IPS-18c (cell line): ENCODE data around the gene CYTH4.

Experiments
- H3K4me3 ChIP-seq: 2 replicates; pipeline ENCODE4 v1.7.0; 2013; ENCODE audit warnings: low read depth, mild to moderate bottlenecking, low read length, moderate library complexity; ENCODE audit not compliant: insufficient read depth
- H3K9me3 ChIP-seq: one replicate; pipeline ENCODE4 v1.6.1; 2013; ENCODE audit warnings: mild to moderate bottlenecking, low read length, moderate library complexity; ENCODE audit not compliant: control insufficient read depth, insufficient read depth

Gene CYTH4

DNA sequence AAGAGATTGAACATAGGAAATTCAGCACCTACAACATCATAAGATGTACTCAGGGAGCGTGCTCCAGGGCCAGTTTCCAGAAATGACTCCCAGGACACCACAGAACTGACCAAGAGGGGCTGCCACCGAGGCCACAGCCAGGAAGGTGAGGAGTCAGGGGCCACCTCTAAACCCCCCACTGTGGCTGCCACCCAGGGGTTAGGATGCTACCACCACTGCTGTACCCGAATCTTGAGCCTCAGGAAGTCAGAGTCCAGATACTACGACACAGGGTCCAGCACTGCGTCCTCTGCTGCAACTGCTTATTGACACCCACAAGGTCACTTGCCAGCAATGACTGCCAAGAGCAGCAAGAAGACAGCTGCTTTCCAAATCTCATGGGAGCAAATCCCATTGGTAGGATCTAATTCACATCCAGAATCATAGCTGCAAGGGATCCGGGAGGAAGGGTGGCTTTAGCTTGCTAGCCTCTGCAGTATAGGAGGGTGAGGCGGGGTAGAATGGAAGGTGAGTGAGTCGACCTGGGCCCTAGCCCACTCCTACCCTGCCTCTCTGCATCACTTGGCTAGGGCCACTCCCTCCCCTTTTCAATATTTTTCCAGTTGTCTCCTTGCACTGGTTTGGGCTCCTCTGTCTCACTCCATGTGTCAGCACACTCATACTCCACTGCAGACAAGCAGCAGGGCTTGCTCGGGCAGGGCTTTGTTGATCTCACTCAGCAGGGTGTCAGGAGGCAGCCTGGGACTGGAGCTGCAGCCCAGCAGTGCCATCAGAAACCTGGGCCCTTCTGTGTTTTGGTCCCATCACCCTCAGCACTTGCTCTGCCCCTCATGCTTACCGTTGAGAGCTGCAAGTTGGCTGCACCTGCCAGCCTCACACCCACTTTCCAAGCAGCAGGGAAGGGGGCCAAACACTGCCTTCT lies 18.1 kb upstream of the CYTH4 start:
- H3K9me3 ChIP-seq: no peaks in the 10 kb centered on the region

GRCh38 chr22:37266581-37267134 lies 15.7 kb upstream of the CYTH4 start:
- no peaks in the 10 kb centered on the region for H3K9me3 ChIP-seq
- no peak overlapping the region for H3K4me3 ChIP-seq

More for the DNA sequence above, 18.1 kb upstream of the CYTH4 start:
- H3K4me3 ChIP-seq: no peak overlapping the region

GRCh38 chr22:37267135-37267587 lies 15.1 kb upstream of the CYTH4 start:
- no peaks in the 10 kb centered on the region for H3K9me3 ChIP-seq
- no peak overlapping the region for H3K4me3 ChIP-seq

GRCh38 chr22:37267661-37268413 lies 14.5 kb upstream of the CYTH4 start:
- H3K4me3 ChIP-seq: no peak overlapping the region
- H3K9me3 ChIP-seq: no peaks in the 10 kb centered on the region

DNA sequence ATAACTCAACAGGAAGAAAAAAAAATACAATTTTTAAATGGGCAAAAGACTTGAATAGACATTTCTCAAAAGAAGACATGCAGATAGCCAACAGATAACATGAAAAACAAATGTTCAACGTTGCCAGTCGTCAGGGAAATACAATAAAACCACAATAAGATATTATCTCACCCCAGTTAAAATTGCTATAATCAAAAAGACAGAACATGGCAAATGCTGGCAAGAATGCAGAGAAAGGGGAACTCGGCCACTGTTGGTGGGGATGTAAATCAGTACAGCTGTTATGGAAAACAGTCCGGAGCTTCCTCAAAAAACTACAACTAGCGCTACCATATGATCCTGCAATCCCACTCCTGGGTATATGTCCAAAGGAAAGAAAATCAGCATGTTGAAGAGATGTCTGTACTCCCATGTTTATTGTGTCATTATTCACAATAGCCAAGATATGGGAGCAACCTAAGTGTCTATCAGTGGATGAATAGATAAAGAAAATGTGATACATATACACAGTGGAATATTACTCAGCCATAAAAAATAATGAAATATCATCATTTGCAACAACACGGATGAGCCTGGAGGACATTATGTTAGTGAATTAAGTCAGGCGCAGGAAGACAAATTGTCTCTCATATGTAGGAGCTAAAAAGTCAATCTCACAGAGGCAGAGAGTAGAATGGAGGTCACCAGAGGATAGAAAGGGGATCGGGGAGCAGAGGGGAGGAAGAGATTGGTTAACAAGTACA lies 12.2 kb upstream of the CYTH4 start:
- Histone ChIP-seq H3K9me3 (no peaks in the 10 kb centered on the region), H3K4me3 (no peak overlapping the region)

DNA sequence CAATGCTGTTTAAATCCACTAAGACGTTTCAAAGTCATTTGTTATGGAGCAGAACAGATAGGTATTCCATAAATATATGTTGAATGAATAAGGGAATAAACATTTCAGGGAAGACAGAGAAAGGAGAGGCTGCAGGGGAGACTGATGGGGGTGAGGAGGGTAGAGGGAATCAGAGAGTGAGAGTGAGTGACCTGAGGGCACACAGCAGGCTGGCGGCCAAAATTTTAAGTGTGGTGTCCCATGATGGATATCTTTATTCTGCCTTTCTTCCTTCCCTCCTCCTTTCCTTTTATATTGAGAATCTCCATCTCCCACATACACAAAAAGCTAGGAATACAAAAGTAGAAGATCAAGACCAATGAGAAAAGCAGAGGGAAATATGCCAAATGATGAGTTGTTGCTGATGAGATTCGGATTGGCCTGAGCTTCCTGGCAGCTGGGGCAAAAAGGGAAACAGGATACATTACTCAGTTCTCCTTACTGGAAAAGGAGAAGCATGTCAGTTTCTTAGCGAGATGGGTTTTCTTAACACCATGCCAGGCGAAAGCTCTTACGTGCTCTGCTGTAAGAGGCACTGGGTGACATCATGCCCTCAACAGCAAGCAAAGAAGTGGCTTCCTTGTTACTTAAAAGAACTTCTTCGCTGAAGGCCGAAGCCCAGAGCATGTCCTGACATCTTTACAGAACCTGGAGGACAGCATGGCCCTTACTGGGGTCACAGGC lies 11.2 kb upstream of the CYTH4 start:
- no peaks in the 10 kb centered on the region for H3K9me3 ChIP-seq
- H3K4me3 ChIP-seq: no peak overlapping the region

DNA sequence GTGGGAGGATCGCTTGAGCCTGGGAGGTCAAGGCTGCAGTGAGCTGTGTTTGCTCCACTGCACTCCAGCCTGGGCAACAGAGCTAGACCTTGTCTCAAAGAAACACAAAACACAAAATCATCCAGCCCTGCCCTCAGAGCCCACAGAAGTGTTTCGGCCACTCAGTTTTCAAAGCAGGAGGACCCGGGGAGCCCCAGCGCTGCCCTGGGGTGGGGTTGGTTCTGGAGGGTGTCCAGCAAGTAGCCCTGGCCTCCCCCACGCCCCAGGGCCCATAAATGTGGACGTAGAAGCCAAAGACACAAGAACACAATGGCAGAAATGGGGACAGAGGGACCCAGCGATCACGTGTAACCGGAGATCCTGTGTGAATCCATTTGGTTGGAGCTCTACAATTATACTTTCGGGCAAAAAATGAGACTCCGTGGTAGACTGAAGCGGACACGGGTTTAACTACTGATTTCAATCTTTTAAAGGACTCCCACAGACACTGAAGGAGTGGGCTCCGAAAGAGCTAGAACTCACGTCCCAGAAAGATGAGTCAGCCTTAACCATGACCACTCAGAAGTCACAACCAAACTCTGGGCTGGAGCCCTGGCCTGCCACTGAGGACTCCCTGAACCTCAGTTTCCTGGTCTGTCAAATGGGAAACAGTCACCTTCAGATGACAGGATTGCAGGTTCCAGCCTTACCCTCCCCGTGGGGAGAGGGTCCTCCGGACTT lies 9.0 kb upstream of the CYTH4 start:
- H3K9me3 ChIP-seq: no peaks in the 10 kb centered on the region
- H3K4me3 ChIP-seq: no peak overlapping the region

DNA sequence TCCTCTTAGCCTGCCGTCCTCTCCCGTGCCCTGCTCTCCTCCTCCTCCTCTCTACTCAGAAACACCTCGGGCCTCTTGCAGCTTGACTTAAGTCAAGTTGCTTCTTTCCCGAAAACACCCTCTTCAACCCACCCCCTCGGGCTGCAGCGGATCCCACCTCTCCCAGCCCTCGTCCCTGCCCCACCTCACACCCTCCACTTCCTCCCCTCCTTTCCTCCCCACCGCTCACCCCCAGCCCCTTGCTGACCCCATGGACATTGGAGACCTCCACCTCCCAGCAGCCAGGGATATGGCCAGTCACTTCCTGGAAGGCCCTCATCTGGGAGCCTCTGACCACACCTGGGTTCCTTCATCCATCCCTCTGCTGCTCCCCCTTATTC lies 8.5 kb upstream of the CYTH4 start:
- Histone ChIP-seq H3K4me3 (no peak overlapping the region), H3K9me3 (no peaks in the 10 kb centered on the region)

DNA sequence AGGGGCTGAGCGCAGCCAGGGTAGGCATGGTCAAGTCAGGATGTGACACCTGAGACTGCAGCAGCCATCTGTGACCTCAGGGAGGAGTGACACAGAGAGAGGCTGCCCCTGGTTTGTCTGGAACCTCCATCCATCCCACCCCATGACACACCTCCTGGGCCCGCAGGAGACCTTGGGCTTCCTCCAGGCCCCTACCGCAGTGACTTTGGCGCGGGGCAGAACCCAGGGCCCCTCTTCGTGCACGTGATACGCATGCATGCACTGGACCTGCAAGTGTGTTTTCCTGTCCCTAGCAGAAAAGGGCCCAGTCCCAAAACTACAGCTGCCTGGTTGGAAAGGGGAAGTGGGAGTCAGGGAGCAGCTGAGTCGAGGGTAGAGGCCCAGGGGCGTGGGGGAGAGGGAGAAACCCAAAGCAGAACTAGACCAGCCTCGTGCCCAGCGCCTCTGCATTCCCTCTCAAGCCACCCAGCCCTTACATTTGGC lies 7.9 kb upstream of the CYTH4 start:
- H3K9me3 ChIP-seq: no peaks in the 10 kb centered on the region
- no peak overlapping the region for H3K4me3 ChIP-seq

GRCh38 chr22:37275134-37275533 lies 7.2 kb upstream of the CYTH4 start:
- H3K9me3 ChIP-seq: no peaks in the 10 kb centered on the region
- H3K4me3 ChIP-seq: no peak overlapping the region

GRCh38 chr22:37275622-37276021 lies 6.7 kb upstream of the CYTH4 start:
- H3K4me3 ChIP-seq: no peak overlapping the region
- H3K9me3 ChIP-seq: no peaks in the 10 kb centered on the region

GRCh38 chr22:37276776-37277175 lies 5.5 kb upstream of the CYTH4 start:
- Histone ChIP-seq H3K9me3 (no peaks in the 10 kb centered on the region), H3K4me3 (no peak overlapping the region)

DNA sequence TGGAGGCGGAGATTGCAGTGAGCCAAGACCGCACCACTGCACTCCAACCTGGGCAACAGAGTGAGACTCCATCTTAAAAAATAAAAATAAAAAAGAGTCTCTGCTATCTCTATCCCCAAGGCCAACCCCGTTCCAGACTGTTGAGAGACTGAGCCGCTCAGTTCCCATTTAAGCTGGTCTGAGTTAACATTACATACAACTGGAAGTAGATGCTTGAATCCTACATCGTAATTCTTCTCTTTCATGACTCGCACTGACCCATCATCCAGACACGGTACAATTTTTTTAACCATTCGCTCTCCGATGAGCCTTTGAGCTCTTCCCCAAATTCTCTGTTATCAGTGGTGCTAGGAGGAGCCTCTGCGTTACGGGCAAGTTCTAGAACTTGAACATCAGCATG lies 4.9 kb upstream of the CYTH4 start:
- H3K9me3 ChIP-seq: no peaks in the 10 kb centered on the region
- no peak overlapping the region for H3K4me3 ChIP-seq

GRCh38 chr22:37278261-37278660 lies 4.0 kb upstream of the CYTH4 start:
- no peaks in the 10 kb centered on the region for H3K9me3 ChIP-seq
- no peak overlapping the region for H3K4me3 ChIP-seq

GRCh38 chr22:37279331-37280181 lies 2.8 kb upstream of the CYTH4 start:
- no peak overlapping the region for H3K4me3 ChIP-seq

More at GRCh38 chr22:37279331-37280181, 2.8 kb upstream of the CYTH4 start:
- H3K9me3 ChIP-seq: no peaks in the 10 kb centered on the region
